Fibroblast of gingiva (primary cell): ENCODE results near the gene TMEM72.

Experiments
- DNase-seq: peaks from one replicate; pipeline ENCODE4 v3.0.0-alpha.2; 2011; ENCODE audit warnings: low read depth

TMEM72 gene

GRCh38 chr10:44968091-44968490, 57.0 kb downstream of the TMEM72 start:
- DNase-seq = peak; percentile 77

GRCh38 chr10:44968500-44969400, 57.6 kb downstream of the TMEM72 start:
- no peak for DNase-seq

DNA sequence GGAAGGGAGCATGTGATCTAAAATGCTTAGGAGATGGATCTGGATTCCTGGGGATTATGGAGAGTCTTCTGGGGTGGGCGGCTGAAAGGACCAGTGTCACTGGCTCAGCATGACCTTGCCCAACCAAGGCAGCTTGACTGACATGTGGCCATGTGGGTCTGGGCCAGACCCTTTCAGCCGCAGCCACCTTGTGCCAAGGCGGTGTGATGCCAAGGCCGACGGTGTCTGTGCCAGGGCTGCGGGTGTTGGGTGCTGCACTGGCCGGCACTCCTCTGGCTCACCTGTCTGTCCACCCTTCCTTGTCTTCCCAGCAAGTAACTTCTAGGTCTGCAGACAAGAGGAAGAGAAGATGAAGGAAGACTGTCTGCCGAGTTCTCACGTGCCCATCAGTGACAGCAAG, 58.7 kb downstream of the TMEM72 start:
- DNase-seq = no peak

DNA sequence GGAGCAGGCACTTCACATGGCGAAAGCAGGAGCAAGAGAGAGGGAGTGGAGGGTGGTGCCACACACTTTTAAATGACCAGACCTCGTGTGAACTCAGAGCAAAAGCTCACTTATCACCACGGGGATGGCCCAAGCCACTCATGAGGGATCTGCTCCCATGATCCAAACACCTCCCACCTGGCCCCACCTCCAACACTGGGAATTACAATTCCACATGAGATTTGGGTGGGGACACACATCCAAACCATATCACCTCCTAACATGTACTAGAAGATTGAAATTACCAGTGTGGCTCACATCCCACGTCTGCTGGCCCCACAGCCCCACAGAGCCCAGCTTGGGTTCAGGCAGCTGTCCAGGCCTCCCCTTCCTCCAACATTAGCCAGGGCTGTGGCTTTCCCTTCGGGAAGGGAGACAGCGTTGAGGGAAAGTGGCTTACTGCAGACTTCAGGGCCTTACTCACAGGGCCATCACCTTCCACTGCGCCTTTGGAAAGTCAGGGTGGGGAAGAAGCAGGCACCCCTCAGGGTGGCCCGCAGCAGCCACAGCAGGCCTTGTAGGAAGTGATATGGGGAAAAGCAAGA, 59.8 kb downstream of the TMEM72 start:
- no peak for DNase-seq

DNA sequence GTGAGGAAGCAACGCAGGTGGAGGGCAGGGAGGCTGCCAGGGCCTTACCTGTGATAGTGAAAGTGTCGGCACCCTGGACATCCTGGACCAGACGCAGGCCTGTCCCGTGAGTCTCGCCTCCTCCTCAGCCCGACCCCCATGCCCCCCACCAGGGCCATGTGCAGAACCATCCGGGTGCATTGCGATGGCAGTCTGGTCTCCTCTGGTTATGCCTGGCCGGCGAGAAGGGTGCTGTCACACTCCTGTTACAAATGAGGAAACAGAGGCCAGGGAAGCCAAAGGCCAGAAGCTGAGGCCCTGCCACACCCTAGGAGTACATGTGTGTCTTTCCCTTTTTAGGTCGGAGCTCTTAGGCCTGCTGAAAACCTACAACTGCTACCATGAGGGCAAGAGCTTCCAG, 60.3 kb downstream of the TMEM72 start:
- DNase-seq = no peak

DNA sequence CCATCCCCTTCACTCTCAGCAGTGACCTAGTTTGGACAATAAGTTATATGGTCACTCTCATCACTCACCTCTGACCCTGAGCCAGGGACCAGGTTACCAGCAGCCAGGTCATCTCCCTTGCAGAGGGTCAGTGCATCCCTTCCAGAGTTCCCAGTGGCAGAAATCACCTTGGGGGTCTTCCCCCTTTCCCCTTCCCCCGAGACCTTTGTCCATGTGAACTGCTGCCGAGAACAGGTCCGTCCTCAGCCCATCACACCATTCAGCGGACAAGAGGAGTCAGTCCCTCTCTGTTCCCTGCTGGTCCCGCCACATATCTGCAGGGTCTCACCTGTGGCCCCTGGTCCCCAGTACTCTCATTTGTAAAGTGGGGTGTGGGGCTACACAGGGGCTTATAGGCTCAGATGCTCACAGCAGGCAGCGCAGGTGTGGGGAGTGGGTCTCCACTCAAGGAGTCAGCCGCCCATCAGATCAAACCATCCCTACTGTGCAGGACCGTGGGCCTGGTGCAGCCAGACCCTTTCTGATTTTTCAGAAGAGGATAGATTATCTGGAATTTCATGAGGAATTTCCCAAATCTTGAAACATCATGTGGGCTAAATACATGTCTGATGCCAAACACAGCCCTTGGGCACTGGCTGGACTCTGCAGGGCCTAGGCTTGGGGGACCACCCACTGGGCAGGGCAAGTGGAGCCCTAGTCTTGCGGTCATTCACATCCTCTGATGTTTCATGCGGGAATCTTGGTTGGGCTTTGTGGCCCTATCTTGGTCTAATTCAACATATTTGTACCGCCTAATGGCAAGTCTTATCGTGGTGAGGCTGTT, 61.0 kb downstream of the TMEM72 start:
- no peak for DNase-seq

GRCh38 chr10:44972874-44973306, 61.8 kb downstream of the TMEM72 start:
- DNase-seq = no peak

GRCh38 chr10:44973323-44974081, 62.4 kb downstream of the TMEM72 start:
- DNase-seq = no peak

- no peak for DNase-seq
Observed at GRCh38 chr10:44974082-44974627, 63.0 kb downstream of the TMEM72 start.

DNA sequence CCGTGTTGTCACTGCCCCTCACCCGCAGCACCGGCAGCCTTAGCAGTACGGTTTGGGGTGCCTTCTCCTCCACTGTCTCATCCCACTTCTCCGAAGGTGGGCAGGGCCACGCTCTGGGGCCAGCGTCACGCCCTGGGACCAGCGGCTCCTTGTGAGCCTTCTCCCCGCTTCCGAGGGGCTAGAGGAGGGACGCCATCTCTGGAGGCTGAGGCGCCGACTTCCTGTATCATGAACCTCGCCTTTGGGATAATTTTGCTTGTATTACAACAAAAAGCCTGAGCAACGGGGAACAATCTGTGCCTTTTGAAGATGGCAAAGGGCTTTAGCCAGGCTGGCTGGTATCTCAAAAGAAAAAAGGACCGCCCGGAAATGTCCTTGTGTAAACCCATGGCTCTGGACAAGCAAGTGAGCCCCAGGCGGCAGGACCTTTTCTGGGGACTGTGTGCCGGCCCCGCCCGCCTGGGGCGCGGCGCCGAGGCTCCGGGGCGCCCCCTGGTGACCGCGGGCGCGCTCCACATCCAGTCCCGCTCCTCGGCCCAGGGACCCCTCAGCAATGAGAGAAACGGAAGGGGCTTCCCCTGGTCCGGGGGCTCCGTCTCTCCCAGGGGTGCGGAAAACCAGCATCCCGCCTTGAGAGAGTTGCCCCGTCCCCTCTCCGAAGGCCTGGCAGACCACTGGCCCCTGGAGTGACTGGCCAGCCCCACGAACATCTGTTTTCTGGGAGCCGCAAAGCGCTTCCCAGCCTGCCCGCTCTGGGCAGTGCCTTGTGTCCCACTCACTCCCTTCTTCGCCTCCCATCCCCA, 63.7 kb downstream of the TMEM72 start:
- DNase-seq = peak; percentile 56

DNA sequence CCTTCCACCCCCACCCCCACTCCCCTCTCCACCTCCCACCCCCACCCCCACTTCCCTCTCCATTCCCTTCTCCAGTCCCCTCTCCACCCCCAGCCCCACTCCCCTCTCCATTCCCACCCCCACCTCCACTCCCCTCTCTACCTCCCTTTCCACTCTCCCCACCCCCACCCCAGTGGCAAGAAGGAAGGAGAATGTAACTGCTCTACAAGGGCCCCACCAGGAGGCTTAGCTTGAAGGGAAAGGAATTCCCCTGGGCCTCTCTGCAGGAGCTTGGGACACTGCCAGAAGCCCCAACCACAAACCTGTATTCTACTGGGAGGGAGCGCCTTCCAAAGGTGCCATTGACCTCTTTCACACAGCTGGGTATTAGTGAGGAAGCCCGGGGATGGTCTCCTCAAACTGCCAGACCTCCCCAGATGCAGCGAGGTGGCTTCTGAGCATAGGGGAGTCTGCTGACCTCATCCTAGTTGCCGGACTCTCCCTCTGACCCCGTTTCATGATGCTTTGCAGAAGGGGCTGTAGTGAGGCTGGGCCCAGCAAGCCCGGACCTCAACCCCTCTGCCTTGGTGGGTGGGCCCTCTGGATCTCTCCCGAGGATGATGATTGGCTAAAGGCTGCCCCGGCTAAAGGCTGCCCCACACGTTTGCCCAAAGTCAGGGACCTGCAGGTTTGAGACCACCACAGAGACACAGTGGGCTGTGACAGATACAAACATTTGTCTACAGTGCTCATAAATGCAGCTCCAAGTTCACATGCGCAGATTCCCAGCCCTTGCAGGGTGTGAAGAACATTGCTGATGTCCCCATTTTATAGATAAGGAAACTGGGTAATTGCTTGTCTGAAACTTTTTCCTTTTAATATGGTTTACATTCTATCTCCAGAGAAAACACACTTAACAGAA, 64.5 kb downstream of the TMEM72 start:
- no peak for DNase-seq

DNA sequence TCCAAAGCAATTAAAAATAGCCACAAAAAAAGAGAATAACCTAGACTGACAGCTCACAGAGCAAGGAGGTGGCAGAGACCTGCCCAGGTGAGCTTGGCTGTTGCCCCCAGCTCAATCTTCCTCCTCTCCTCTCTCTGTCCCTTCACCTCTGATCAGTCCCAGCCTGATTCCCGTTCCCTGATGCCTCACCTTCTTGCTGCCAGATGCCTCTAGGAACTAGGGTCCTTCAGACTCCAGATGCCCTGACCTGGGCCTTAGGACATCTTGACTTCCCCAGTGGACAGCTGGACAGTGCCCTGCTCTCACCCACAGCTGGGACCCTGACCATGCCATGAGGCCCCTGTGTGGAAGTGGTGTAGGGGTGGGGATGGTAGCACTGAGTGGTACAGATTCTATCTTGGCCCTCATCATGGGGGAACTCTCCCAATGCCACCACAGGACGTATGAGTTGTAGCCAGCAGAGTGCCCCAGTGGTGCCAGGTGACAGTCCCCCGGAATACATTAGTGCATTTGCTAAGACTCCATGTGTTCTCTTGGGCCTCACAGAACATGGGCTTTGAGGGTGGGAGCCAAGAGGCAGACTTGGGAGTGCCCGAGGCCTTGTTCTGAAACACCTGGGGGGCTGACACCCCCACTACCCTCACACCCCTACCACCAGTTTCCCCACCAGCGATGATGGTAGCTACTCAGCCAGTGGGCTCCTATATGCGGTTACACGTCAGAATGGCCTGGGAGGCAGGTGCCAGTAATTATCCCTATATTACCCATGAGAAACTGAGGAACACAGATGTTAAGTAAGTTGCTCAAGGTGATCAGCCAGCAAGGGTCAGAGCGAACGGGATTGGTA, 65.4 kb downstream of the TMEM72 start:
- DNase-seq = no peak

GRCh38 chr10:44977287-44978212, 66.4 kb downstream of the TMEM72 start:
- DNase-seq = no peak

- no peak for DNase-seq
Observed at GRCh38 chr10:44978213-44978569, 67.1 kb downstream of the TMEM72 start.

- DNase-seq = peak; percentile 40
Observed at GRCh38 chr10:44978570-44979280, 67.6 kb downstream of the TMEM72 start, which contains the start of gene DEPP1. Gene DEPP1, minus strand, starts transcription at chr10:44978809. Its CDS starts 779 bp downstream, at chr10:44978030.

- no peak for DNase-seq
Observed at GRCh38 chr10:44979281-44980191, 68.4 kb downstream of the TMEM72 start.
